K562 (cell line): ENCODE measurements around the gene MRPL44. TPM values are rescaled to one million over a fixed set of nuclear protein-coding genes. Genes with fewer than 3 reads are reported as not detected.
A peak's percentile ranks its signal among the peaks of the same experiment; 100 is the strongest.

Experiments used
- AFF1 ChIP-seq, 2 experiments: fragments of 450-650 bp; IDR thresholded peaks; 2 replicates each; pipeline ENCODE4 v1.6.1; 2018; ENCODE audit warnings: mild to moderate bottlenecking in 2 of 2, low read depth in 1 of 2; ENCODE audit not compliant: partially characterized antibody in 2 of 2
- BCLAF1 ChIP-seq, 2 experiments: fragments of 450-650 bp in 1 of 2; IDR thresholded peaks; 2 replicates each; pipeline ENCODE4 v1.6.1; 2011 to 2017; ENCODE audit warnings: low read depth in 2 of 2, antibody characterized with exemption in 1 of 2, borderline replicate concordance in 1 of 2, low read length in 1 of 2, mild to moderate bottlenecking in 1 of 2, mixed read lengths in 1 of 2; ENCODE audit not compliant: control insufficient read depth in 1 of 2
- BCOR ChIP-seq: fragments of 450-650 bp; IDR thresholded peaks from 2 replicates; pipeline ENCODE4 v1.6.1; 2016
- BHLHE40 ChIP-seq: IDR thresholded peaks from 2 replicates; pipeline ENCODE4 v1.6.1; 2011; ENCODE audit warnings: low read length, improper control_type of control experiment
- EGR1 ChIP-seq: fragments of 450-650 bp; conservative IDR thresholded peaks from 2 replicates; pipeline ENCODE4 v1.6.1; 2017; ENCODE audit warnings: mild to moderate bottlenecking
- LCOR ChIP-seq: sonication (generic); formaldehyde crosslinking; IDR thresholded peaks from 2 replicates; pipeline ENCODE4 v1.8.0; 2022; ENCODE audit warnings: mild to moderate bottlenecking, missing genetic modification reagents
- MBD2 ChIP-seq: sonication (generic); IDR thresholded peaks from 2 replicates; pipeline ENCODE4 v1.6.1; 2016; ENCODE audit warnings: low read depth, borderline replicate concordance
- NBN ChIP-seq: fragments of 450-650 bp; IDR thresholded peaks from 2 replicates; pipeline ENCODE4 v1.6.1; 2016; ENCODE audit warnings: low read depth, mild to moderate bottlenecking
- NRF1 ChIP-seq, 2 experiments: fragments of 450-650 bp; IDR thresholded peaks in 1 of 2; conservative IDR thresholded peaks in 1 of 2; 2 replicates each; pipeline ENCODE4 v1.6.1; 2014; ENCODE audit warnings: mild to moderate bottlenecking in 2 of 2
- POLR2H ChIP-seq: IDR thresholded peaks from 2 replicates; pipeline ENCODE4 v1.6.1; 2016; ENCODE audit warnings: missing genetic modification characterization, low read depth, mild to moderate bottlenecking, control low read depth, missing compliant biosample characterization, moderate library complexity
- PRDM10 ChIP-seq: fragments of 450-650 bp; IDR thresholded peaks from 2 replicates; pipeline ENCODE4 v1.6.1; 2018; ENCODE audit not compliant: partially characterized antibody
- RNF2 ChIP-seq: sonication (generic); IDR thresholded peaks from 2 replicates; pipeline ENCODE4 v1.6.1; 2016
- SMAD3 ChIP-seq: fragments of 450-650 bp; formaldehyde crosslinking; conservative IDR thresholded peaks from 2 replicates; pipeline ENCODE4 v1.4.0; 2020; ENCODE audit warnings: mild to moderate bottlenecking
- YY1 ChIP-seq, 3 experiments: IDR thresholded peaks; 2 replicates each; pipeline ENCODE4 v1.6.1; 2011; ENCODE audit warnings: low read length in 2 of 3, mild to moderate bottlenecking in 2 of 3, moderate library complexity in 2 of 3, borderline replicate concordance in 1 of 3, control low read depth in 1 of 3, low read depth in 1 of 3; ENCODE audit not compliant: insufficient read depth in 3 of 3, insufficient replicate concordance in 2 of 3, control insufficient read depth in 1 of 3, insufficient read length in 1 of 3; ENCODE audit errors: extremely low read depth in 1 of 3
- ZNF75A ChIP-seq: fragments of 450-650 bp; formaldehyde crosslinking; IDR thresholded peaks from 2 replicates; pipeline ENCODE4 v1.4.0; 2020; ENCODE audit warnings: mild to moderate bottlenecking
- polyA plus RNA-seq, 8 experiments: library from polyadenylated mRNA; depleted of rRNA in 4 of 8; stranded (reverse) in 5 of 8; unstranded in 3 of 8; fragments of >200 nt; fragmentation: Nextera tagmentation in 2 of 8; fragmentation: Illumina TruSeq in 1 of 8; extraction: Ambion mirVana in 2 of 8; extraction: Trizol in 1 of 8; gene quantifications; 2 replicates each; pipeline versions ENCODE4 v1.2.1 to v1.2.3, GENCODE V29; 2011 to 2014; ENCODE audit warnings: inconsistent platforms in 1 of 8, missing spikeins in 1 of 8
- total RNA-seq, 7 experiments: library from RNA; depleted of rRNA in 6 of 7; stranded (reverse); fragments of >200 nt in 6 of 7; fragmentation: Illumina TruSeq in 2 of 7; extraction: Trizol in 2 of 7; gene quantifications; 2 replicates each; pipeline versions ENCODE4 v1.2.1 to v1.2.3, GENCODE V29; 2011 to 2021; ENCODE audit warnings: low replicate concordance in 1 of 7

Gene MRPL44
- total and polyA plus RNA-seq, 9 of the 15 experiments (the other 6 are each of a cell fraction or from before 2014, with no cell fraction given): 10.4 to 26.0 (median 20.2) TPM

GRCh38 chr2:223957092-223957851 is at the start of gene MRPL44 (continued):
- TF ChIP-seq BCLAF1 (IDR thresholded peaks at IDR 0.05; ENCODE audit: borderline replicate concordance in 1 of 2, control insufficient read depth in 1 of 2, low read depth in 2 of 2, low read length in 1 of 2) (peak in 1 of 2 experiments; percentile 98; a peak in 2 of 4 replicates), MBD2 (peak; percentile 86), AFF1 (IDR thresholded peaks at IDR 0.05; ENCODE audit: low read depth in 1 of 2, partially characterized antibody in 2 of 2) (peak in 1 of 2 experiments; percentile 47), POLR2H (tag) (peak; percentile 85), NRF1 (conservative IDR thresholded peaks at IDR 0.05 in 1 of 2, IDR thresholded peaks at IDR 0.05 in 1 of 2) (peak; percentile 85 to 87), PRDM10 (peak; percentile 46), BHLHE40 (peak; percentile 83), RNF2 (peak; percentile 52; the same call in 1 of the 2 replicates), YY1 (IDR thresholded peaks at IDR 0.05; ENCODE audit: borderline replicate concordance in 1 of 3, control insufficient read depth in 1 of 3, extremely low read depth in 1 of 3, insufficient read depth in 3 of 3, insufficient read length in 1 of 3, insufficient replicate concordance in 2 of 3, low read depth in 1 of 3, low read length in 2 of 3) (peak; percentile 67 to 97 (median 93)), LCOR (peak; percentile 71; the same call in 1 of the 2 replicates), EGR1 (peak; percentile 30; the same call in 1 of the 2 replicates), NBN (peak; percentile 89), BCOR (peak; percentile 54; the same call in 1 of the 2 replicates), SMAD3 (CRISPR knock-in tag) (no peak), ZNF75A (CRISPR knock-in tag) (no peak)
